MG63 (cell line): Measurements from ENCODE around the gene TSR3. TPM values are rescaled to one million over a fixed set of nuclear protein-coding genes. Genes with fewer than 3 reads are reported as not detected.
"Not testable (repeated sequence)": the region's sequence is repeated elsewhere in the genome, so short reads cannot be mapped to it uniquely, and the experiment has no call there.

ENCODE experiments used
- DNase-seq: peaks from one replicate; pipeline ENCODE4 v3.0.0-alpha.2; 2020
- H3K27me3 ChIP-seq: fragments of 250-450 bp; sonication (Bioruptor Pico); 2 replicates; pipeline ENCODE4 v1.5.1; 2020; ENCODE audit warnings: mild to moderate bottlenecking, moderate library complexity
- H3K36me3 ChIP-seq: fragments of 250-450 bp; sonication (Bioruptor Pico); 2 replicates; pipeline ENCODE4 v1.5.1; 2020; ENCODE audit warnings: mild to moderate bottlenecking, moderate library complexity
- H3K4me3 ChIP-seq: fragments of 250-450 bp; sonication (Bioruptor Pico); 2 replicates; pipeline ENCODE4 v1.5.1; 2020; ENCODE audit warnings: mild to moderate bottlenecking, moderate library complexity
- H3K9me3 ChIP-seq: fragments of 250-450 bp; sonication (Bioruptor Pico); 2 replicates; pipeline ENCODE4 v1.5.1; 2020; ENCODE audit warnings: mild to moderate bottlenecking, moderate library complexity
- total RNA-seq: library from RNA; depleted of rRNA; stranded (reverse); fragments of >200 nt; shearing (Covaris generic); gene quantifications from 2 replicates; pipeline ENCODE4 v1.2.3, GENCODE V29; 2014; ENCODE audit warnings: low replicate concordance

The TSR3 gene
- total RNA-seq, 1 experiment from 2014 or later = 138 TPM

GRCh38 chr16:1335211-1335971 lies 16.3 kb downstream of the TSR3 start:
- peaks cover 62% of the 10 kb centered on the region for H3K27me3 ChIP-seq

DNA sequence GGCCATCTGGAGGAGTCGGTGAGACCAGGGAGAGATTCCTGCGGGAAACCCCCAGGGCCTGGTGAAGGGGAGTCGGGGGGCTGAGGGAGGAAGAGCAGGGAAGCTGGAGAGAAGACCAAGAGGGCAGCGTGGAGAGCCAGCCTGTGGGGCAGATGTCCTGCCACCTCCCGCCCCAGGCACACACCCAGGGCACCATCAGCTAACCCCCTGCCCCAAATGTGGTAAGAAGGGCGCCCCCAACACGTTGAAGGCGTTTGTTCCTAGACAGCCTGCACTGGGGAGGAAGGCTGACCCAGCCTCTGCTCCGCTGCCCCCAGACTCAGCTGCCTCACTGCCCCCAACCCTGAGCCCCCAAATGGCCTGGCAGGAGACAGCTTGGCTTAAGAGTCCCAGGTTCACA lies 16.9 kb downstream of the TSR3 start:
- Histone ChIP-seq H3K27me3 (peaks cover 62% of the 10 kb centered on the region), H3K36me3 (no peaks in the 10 kb centered on the region), H3K4me3 (no peak overlapping the region), H3K9me3 (peaks cover 2% of the 10 kb centered on the region; the same call in 1 of the 2 replicates)
- no peak for DNase-seq

More at GRCh38 chr16:1335211-1335971, 16.3 kb downstream of the TSR3 start:
- no peak overlapping the region for H3K4me3 ChIP-seq
- H3K9me3 ChIP-seq = peaks cover 1% of the 10 kb centered on the region; the same call in 1 of the 2 replicates
- no peak for DNase-seq
- H3K36me3 ChIP-seq = no peaks in the 10 kb centered on the region

DNA sequence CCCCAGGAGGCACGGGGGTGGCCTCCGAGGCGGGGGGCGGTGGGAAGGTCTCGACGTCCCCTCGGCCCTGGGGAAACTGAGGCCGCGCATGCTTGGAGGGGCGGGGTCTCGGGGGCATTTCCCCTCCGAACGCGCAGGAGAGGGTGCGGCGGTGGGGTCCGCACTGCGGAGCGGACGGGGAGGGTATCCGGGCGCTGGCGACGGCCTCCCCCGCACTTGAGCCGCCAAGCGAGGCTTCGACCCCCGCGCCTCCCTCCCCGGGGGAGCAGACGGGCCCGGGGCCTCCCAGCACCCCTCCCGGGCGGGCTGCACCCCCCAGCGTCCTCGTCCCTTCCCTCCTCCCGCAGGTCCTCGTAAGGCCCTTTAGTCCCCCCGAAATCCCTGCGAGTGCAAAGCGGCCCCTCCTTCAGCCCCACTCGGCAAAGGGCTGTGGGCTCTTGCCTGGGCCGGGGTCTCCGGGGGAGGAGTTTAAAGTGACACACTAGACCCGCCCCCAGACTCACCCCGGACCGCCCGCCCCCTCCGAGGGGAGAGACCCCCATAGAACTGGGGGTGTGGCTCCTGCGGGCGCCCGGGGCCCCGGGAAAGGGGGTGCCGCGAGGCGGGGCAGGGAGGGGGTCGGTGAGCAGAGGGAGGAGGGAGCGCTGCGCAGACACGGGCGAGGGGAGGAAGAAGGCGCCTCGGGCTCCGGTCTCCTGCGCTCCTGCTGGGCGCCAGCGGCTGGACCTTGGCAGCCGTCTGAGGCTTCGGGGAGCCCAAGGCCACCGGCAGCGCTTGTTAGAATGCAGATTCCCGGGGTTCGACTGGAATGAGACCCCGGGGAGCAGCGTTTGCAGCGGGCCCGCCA lies 17.6 kb downstream of the TSR3 start:
- H3K4me3 ChIP-seq = no peak overlapping the region
- H3K36me3 ChIP-seq = no peaks in the 10 kb centered on the region
- peaks cover 2% of the 10 kb centered on the region; the same call in 1 of the 2 replicates for H3K9me3 ChIP-seq
- peaks cover 59% of the 10 kb centered on the region for H3K27me3 ChIP-seq
- DNase-seq = no peak

DNA sequence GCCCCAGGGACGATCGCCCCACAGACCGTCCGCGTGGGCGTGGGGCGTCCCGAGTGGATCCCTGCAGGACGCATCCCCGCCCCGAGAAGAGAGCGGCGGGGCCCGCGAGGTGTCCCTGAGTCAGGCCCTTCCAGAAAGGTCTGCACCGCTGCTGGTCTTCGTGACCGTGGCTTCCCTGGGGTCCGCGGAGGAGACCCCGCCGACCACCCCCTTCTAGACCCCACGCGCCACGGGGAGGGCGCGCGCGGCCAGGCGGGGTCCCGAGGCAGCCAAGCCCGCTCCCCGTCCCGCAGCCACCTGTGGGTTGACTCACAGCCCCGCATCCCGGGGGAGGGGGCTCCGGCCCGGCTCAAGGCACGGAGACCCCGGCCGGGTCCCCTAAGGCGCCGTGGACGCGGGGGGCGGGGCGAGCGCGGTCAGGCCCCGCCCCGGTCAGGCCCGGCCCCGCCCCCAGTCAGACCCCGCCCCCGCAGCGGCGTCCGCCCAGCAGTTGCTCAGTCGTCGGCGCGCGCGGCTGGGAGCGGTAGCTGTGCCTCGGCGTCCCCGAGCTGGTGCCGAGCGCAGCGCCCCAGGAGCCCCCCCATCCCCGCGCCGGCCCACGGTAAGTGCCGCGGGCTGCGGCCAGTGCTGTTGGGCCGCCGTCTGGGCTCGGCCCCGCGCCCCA lies 18.4 kb downstream of the TSR3 start, which contains the start of gene BAIAP3:
TSS of gene BAIAP3 (plus strand) at position 497 of the 664 bp plus-strand sequence. CDS start 4,905 bp downstream, outside the sequence.
- H3K9me3 ChIP-seq = peaks cover 2% of the 10 kb centered on the region; the same call in 1 of the 2 replicates
- H3K4me3 ChIP-seq = no peak within 1 kb of the TSS
- no peaks in the 10 kb centered on the region for H3K36me3 ChIP-seq
- DNase-seq = no peak
- H3K27me3 ChIP-seq = peaks cover 52% of the 10 kb centered on the region

GRCh38 chr16:1332618-1333148 lies 19.0 kb downstream of the TSR3 start:
- Histone ChIP-seq H3K27me3 (peaks cover 52% of the 10 kb centered on the region), H3K36me3 (no peaks in the 10 kb centered on the region), H3K4me3 (no peak overlapping the region), H3K9me3 (peaks cover 2% of the 10 kb centered on the region; the same call in 1 of the 2 replicates)
- DNase-seq = no peak

DNA sequence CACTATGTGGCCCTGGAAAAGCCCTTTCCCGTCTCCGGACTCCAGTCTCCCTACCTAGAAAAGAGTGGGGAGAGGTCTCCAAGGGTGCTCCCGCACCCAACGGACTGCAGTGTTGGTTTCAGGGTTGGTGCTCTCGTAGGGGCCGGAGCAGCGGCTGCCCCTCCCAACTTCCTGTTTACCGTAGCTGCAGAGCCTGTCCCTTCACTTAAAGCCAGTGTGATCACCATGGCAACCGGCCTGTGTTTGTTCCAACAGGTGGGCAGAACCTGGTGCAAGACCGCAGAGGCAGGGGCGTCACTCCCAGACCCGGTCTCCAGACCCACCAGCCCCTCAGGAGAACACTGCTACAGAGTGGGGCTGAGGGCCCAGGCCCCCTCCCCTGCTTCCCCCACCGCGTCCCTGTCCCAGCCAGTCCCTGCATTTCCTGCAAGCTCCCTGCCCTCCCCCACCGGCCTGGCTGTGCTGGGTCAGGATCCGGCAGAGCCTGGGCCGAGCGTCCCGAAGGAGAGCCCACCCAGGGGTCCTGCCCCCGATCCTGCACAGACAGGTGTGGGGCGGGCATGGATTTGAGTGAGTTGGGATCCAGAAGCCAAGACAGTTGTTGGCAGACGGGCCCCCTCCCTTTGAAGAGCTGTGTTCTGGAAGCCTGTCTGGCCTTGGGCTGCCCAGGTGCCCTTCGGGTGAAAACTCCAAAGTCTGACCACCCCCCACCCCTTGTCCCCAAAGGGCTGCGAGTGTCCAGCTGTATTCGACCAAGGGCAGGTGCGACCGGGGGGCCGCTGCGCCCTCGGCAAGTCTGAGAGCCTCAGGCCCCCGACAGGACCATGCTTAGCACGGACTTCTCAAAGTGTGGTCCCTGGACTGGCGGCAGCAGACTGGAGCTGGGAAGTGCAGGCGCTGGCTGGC lies 19.7 kb downstream of the TSR3 start:
- DNase-seq = no peak
- H3K4me3 ChIP-seq = no peak overlapping the region
- H3K27me3 ChIP-seq = peaks cover 51% of the 10 kb centered on the region
- H3K9me3 ChIP-seq = peaks cover 2% of the 10 kb centered on the region; the same call in 1 of the 2 replicates
- H3K36me3 ChIP-seq = no peaks in the 10 kb centered on the region

GRCh38 chr16:1330931-1331711 lies 20.6 kb downstream of the TSR3 start:
- Histone ChIP-seq H3K9me3 (peaks cover 2% of the 10 kb centered on the region; the same call in 1 of the 2 replicates), H3K4me3 (no peak overlapping the region), H3K36me3 (no peaks in the 10 kb centered on the region), H3K27me3 (peaks cover 46% of the 10 kb centered on the region)
- DNase-seq = no peak

DNA sequence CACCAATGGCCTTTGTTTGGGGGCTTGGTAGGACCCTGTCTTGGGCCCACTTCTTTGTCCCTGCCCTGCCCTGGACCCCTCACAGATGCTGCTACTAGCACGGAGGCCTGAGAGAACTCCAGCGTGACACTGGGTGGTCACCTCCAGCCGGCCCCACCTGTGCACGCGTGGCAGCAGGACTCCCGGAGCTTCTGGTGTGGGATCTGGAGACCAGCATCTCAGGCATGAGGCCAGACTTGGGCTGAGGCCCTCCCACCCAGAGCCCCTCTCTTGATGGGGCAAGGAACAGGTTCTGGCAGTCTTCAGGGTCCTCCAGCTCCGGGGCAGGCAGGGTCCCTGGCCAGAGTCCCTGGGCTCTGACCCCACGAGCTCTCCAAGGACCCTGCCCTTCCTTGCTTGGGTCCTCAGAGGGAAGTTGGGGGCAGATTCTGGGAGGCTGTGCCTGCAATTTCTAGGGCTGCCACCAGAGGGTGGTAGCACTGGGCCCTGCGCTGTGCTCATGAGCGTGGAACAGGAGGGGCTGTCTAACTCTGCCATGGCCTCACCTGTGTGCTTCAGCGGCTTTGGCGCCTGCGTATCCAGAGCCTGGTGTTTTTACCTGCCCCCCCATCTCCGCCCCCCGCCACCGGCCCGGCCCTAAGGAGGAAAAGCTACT lies 21.3 kb downstream of the TSR3 start:
- Histone ChIP-seq H3K4me3 (no peak overlapping the region), H3K27me3 (peaks cover 38% of the 10 kb centered on the region), H3K36me3 (no peaks in the 10 kb centered on the region; the same call in 1 of the 2 replicates), H3K9me3 (peaks cover 2% of the 10 kb centered on the region; the same call in 1 of the 2 replicates)
- no peak for DNase-seq

DNA sequence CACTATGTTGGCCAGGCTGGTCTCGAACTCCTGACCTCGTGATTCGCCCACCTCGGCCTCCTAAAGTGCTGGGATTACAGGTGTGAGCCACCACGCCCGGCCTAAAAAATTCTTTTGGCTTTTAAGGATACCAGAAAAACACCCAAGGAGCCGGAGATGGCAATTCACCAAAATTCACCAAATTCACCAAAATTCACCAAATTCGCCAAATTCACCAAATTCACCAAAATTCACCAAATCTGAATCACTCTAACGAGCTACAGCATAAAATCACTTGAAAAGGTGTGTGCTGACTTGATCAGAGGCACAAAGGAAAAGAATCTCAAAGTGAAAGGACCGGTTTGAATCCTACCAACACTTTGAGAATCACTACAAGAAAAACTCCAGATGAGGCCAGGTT lies 22.7 kb downstream of the TSR3 start:
- not testable (repeated sequence) for H3K9me3 ChIP-seq, DNase-seq, H3K4me3 ChIP-seq
- Histone ChIP-seq H3K36me3 (peaks cover 11% of the 10 kb centered on the region), H3K27me3 (peaks cover 24% of the 10 kb centered on the region)

DNA sequence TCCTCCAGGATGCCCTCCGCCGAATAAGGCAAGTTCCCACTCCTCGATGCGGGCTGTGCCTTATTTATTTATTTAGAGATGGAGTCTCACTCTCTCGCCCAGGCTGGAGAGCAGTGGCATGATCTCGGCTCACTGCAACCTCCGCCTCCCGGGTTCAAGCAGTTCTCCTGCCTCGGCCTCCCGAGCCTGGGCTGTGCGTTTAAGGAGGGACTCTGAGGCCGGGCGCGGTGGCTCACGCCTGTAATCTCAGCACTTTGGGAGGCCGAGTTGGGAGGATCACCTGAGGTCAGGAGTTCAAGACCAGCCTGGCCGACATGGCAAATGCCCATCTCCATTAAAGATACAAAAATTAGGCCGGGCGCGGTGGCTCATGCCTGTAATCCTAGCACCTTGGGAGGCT lies 23.5 kb downstream of the TSR3 start:
- peaks cover 12% of the 10 kb centered on the region for H3K36me3 ChIP-seq
- peaks cover 18% of the 10 kb centered on the region for H3K27me3 ChIP-seq
- not testable (repeated sequence) for H3K4me3 ChIP-seq, H3K9me3 ChIP-seq, DNase-seq

DNA sequence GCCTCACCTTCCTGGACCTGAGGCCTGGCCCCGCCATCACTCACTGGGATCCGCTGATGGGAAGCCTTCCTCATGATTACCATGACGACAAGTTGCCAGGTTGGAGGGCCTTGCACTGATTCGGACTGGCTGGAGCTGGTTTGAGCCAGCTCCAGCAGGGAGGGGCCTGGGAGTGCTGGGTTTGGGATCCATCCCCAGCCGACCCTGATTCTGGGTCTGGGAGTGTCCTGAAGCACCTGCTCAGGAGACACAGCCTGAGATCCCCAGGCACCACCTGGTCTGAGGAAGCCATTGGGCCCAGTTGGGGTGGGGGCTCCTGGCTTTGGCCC lies 24.1 kb downstream of the TSR3 start:
- no peak for DNase-seq
- peaks cover 15% of the 10 kb centered on the region for H3K36me3 ChIP-seq
- peaks cover 2% of the 10 kb centered on the region; the same call in 1 of the 2 replicates for H3K9me3 ChIP-seq
- H3K4me3 ChIP-seq = no peak overlapping the region
- peaks cover 13% of the 10 kb centered on the region for H3K27me3 ChIP-seq

GRCh38 chr16:1326946-1327618 lies 24.6 kb downstream of the TSR3 start:
- peaks cover 2% of the 10 kb centered on the region; the same call in 1 of the 2 replicates for H3K9me3 ChIP-seq
- H3K27me3 ChIP-seq = peaks cover 8% of the 10 kb centered on the region
- H3K36me3 ChIP-seq = peaks cover 20% of the 10 kb centered on the region
- DNase-seq = no peak
- H3K4me3 ChIP-seq = no peak overlapping the region

GRCh38 chr16:1326391-1326790 lies 25.3 kb downstream of the TSR3 start:
- H3K9me3 ChIP-seq = peaks cover 2% of the 10 kb centered on the region; the same call in 1 of the 2 replicates
- H3K4me3 ChIP-seq = no peak overlapping the region
- DNase-seq = no peak
- peaks cover 21% of the 10 kb centered on the region for H3K36me3 ChIP-seq
- peaks cover under 1% of the 10 kb centered on the region; the same call in 1 of the 2 replicates for H3K27me3 ChIP-seq
